HEK293T (cell line): Measurements from ENCODE around the gene TIPIN.

Experiments
- ARNT ChIP-seq: fragments of 450-650 bp; IDR thresholded peaks from 2 replicates; pipeline ENCODE4 v1.6.1; 2017; ENCODE audit warnings: mild to moderate bottlenecking
- BHLHE40 ChIP-seq: fragments of 450-650 bp; IDR thresholded peaks from 2 replicates; pipeline ENCODE4 v1.6.1; 2016; ENCODE audit warnings: mild to moderate bottlenecking, moderate library complexity, borderline replicate concordance
- ELF4 ChIP-seq: fragments of 450-650 bp; IDR thresholded peaks from 2 replicates; pipeline ENCODE4 v1.6.1; 2017; ENCODE audit warnings: antibody characterized with exemption
- FOXK2 ChIP-seq: fragments of 450-650 bp; IDR thresholded peaks from 2 replicates; pipeline ENCODE4 v1.6.1; 2016; ENCODE audit warnings: mild to moderate bottlenecking
- FOXM1 ChIP-seq: fragments of 450-650 bp; IDR thresholded peaks from 2 replicates; pipeline ENCODE4 v1.6.1; 2017; ENCODE audit warnings: mild to moderate bottlenecking, borderline replicate concordance
- HDGF ChIP-seq: fragments of 450-650 bp; IDR thresholded peaks from 2 replicates; pipeline ENCODE4 v1.6.1; 2017; ENCODE audit warnings: antibody characterized with exemption, borderline replicate concordance
- L3MBTL2 ChIP-seq: fragments of 450-650 bp; conservative IDR thresholded peaks from 2 replicates; pipeline ENCODE4 v1.6.1; 2016; ENCODE audit warnings: mild to moderate bottlenecking
- SP1 ChIP-seq: fragments of 450-650 bp; IDR thresholded peaks from 2 replicates; pipeline ENCODE4 v1.6.1; 2017
- SUZ12 ChIP-seq: fragments of 450-650 bp; IDR thresholded peaks from 2 replicates; pipeline ENCODE4 v1.6.1; 2016; ENCODE audit warnings: mild to moderate bottlenecking
- TARDBP ChIP-seq: fragments of 450-650 bp; IDR thresholded peaks from 2 replicates; pipeline ENCODE4 v1.6.1; 2016

DNA sequence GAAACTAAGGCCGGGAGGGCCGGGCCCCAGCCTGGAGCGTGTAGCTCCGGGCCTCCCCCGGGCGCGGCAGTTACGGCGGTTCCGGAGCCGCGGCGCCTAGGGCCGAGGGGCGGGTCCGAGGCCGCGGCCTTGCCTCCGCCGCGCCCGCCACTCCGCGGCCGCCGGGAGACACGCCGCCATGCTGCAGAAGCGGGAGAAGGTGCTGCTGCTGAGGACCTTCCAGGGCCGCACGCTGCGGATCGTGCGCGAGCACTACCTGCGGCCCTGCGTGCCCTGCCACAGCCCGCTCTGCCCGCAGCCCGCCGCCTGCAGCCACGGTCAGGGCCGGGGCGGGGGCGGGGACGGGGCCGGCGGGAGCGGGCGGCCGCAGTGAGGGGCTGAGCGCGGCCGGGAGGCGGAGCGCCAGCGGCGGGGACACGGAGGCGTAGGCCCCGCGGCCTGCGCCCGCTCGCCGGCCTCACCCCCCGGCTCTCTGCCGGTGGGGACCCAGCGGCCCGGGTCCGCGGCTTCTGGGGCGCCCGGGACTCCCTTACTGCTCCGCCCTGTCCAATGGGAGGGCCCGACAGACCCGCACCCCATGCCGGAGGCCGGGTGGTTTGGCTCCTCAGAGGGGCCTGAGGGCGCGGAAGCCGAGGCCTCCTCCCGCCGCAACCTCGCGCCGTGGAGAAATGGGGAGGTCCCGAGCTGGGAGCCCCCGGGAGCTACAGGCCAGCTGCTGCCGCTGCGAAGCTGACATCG, 62.9 kb downstream of the TIPIN start, which contains the start of gene DIS3L:
- TF ChIP-seq TARDBP (no peak), ARNT (0 out of 2 replicates have a peak, but pooled peaks have one; percentile 27), FOXK2 (no peak), BHLHE40 (no peak), FOXM1 (no peak), SP1 (no peak), ELF4 (no peak), SUZ12 (no peak), HDGF (no peak), L3MBTL2 (no peak)
